Parathyroid adenoma (tissue), 2 donors: ENCODE results near the gene SLITRK2.

Source experiments
- H2AFZ ChIP-seq: fragments of 300-600 bp; sonication (generic); one replicate; pipeline ENCODE4 v1.7.0; 2017; ENCODE audit warnings: antibody characterized with exemption, mild to moderate bottlenecking
- H3K27ac ChIP-seq: fragments of 300-600 bp; sonication (generic); one replicate; pipeline ENCODE4 v1.7.0; 2017
- H3K27me3 ChIP-seq: fragments of 300-600 bp; sonication (generic); one replicate; pipeline ENCODE4 v1.7.0; 2017; ENCODE audit warnings: low read length; ENCODE audit not compliant: control insufficient read depth, insufficient read depth
- H3K36me3 ChIP-seq: fragments of 300-600 bp; sonication (generic); one replicate; pipeline ENCODE4 v1.7.0; 2017; ENCODE audit warnings: low read length; ENCODE audit not compliant: control insufficient read depth, insufficient read depth
- H3K4me1 ChIP-seq: fragments of 300-600 bp; sonication (generic); one replicate; pipeline ENCODE4 v1.7.0; 2017; ENCODE audit warnings: control low read depth
- H3K4me2 ChIP-seq: fragments of 300-600 bp; sonication (generic); one replicate; pipeline ENCODE4 v1.7.0; 2017; ENCODE audit warnings: low read length
- H3K4me3 ChIP-seq: fragments of 300-600 bp; sonication (generic); one replicate; pipeline ENCODE4 v1.7.0; 2017; ENCODE audit warnings: low read depth, low read length
- H3K79me2 ChIP-seq: fragments of 300-600 bp; sonication (generic); one replicate; pipeline ENCODE4 v1.7.0; 2017; ENCODE audit warnings: control low read depth
- H3K9ac ChIP-seq: fragments of 300-600 bp; sonication (generic); one replicate; pipeline ENCODE4 v1.7.0; 2017; ENCODE audit warnings: mild to moderate bottlenecking
- H3K9me3 ChIP-seq: fragments of 300-600 bp; sonication (generic); one replicate; pipeline ENCODE4 v1.7.0; 2017; ENCODE audit warnings: low read length; ENCODE audit not compliant: control insufficient read depth
- TF ChIP-seq, protein P1 (sequence below): fragments of 300-600 bp; sonication (generic); IDR thresholded peaks from one replicate; pipeline ENCODE4 v1.7.0; 2017; ENCODE audit warnings: antibody characterized with exemption, mild to moderate bottlenecking
- donor health status: primary hyperparathyroidism.

The SLITRK2 gene, protein sequence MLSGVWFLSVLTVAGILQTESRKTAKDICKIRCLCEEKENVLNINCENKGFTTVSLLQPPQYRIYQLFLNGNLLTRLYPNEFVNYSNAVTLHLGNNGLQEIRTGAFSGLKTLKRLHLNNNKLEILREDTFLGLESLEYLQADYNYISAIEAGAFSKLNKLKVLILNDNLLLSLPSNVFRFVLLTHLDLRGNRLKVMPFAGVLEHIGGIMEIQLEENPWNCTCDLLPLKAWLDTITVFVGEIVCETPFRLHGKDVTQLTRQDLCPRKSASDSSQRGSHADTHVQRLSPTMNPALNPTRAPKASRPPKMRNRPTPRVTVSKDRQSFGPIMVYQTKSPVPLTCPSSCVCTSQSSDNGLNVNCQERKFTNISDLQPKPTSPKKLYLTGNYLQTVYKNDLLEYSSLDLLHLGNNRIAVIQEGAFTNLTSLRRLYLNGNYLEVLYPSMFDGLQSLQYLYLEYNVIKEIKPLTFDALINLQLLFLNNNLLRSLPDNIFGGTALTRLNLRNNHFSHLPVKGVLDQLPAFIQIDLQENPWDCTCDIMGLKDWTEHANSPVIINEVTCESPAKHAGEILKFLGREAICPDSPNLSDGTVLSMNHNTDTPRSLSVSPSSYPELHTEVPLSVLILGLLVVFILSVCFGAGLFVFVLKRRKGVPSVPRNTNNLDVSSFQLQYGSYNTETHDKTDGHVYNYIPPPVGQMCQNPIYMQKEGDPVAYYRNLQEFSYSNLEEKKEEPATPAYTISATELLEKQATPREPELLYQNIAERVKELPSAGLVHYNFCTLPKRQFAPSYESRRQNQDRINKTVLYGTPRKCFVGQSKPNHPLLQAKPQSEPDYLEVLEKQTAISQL

GRCh38 chrX:145817331-145818185 lies at the start of gene SLITRK2:
Gene SLITRK2, plus strand, starts transcription at chrX:145817829. Its CDS starts 4,597 bp downstream, at chrX:145822426.
- Histone ChIP-seq H3K27ac (no peak within 1 kb of the TSS), H3K9ac (no peak within 1 kb of the TSS)
- TF ChIP-seq, protein P1, sequence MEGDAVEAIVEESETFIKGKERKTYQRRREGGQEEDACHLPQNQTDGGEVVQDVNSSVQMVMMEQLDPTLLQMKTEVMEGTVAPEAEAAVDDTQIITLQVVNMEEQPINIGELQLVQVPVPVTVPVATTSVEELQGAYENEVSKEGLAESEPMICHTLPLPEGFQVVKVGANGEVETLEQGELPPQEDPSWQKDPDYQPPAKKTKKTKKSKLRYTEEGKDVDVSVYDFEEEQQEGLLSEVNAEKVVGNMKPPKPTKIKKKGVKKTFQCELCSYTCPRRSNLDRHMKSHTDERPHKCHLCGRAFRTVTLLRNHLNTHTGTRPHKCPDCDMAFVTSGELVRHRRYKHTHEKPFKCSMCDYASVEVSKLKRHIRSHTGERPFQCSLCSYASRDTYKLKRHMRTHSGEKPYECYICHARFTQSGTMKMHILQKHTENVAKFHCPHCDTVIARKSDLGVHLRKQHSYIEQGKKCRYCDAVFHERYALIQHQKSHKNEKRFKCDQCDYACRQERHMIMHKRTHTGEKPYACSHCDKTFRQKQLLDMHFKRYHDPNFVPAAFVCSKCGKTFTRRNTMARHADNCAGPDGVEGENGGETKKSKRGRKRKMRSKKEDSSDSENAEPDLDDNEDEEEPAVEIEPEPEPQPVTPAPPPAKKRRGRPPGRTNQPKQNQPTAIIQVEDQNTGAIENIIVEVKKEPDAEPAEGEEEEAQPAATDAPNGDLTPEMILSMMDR = no peak

DNA sequence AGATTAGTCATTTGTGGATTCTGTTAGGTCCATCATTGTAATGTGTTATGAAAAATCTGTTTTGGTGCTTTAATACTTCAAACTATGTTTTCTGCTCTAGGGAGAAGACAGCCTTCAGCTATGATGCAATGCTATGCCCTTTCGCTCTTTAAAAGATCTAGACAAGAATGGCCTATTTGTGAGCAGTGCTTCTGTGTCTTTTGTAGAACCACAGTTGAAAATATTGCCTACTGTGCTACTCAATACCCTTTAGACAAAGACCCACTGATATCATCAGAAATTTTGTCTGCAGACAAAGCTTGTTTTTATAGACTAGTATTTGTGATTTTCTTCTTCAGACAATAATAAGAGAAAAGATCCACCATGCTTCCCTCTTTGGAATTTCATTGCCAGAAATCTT lies 44.6 kb upstream of the SLITRK2 start:
- H3K36me3 ChIP-seq = no peaks in the 10 kb centered on the region
- H3K9me3 ChIP-seq = no peaks in the 10 kb centered on the region
- TF ChIP-seq, protein P1 = no peak
- H3K4me1 ChIP-seq = no peaks in the 10 kb centered on the region
- H2AFZ ChIP-seq = no peak overlapping the region
- H3K79me2 ChIP-seq = no peaks in the 10 kb centered on the region
- H3K4me2 ChIP-seq = no peak overlapping the region
- no peak overlapping the region for H3K27ac ChIP-seq
- no peaks in the 10 kb centered on the region for H3K27me3 ChIP-seq
- no peak overlapping the region for H3K9ac ChIP-seq
- no peak overlapping the region for H3K4me3 ChIP-seq

More at GRCh38 chrX:145817331-145818185, at the start of gene SLITRK2:
- Histone ChIP-seq H3K4me2 (peak within 1 kb of the TSS; percentile 44), H2AFZ (no peak within 1 kb of the TSS), H3K4me3 (peak within 1 kb of the TSS; percentile 27), H3K9me3 (no peaks in the 10 kb centered on the region), H3K36me3 (no peaks in the 10 kb centered on the region), H3K4me1 (no peaks in the 10 kb centered on the region), H3K79me2 (no peaks in the 10 kb centered on the region), H3K27me3 (no peaks in the 10 kb centered on the region)

DNA sequence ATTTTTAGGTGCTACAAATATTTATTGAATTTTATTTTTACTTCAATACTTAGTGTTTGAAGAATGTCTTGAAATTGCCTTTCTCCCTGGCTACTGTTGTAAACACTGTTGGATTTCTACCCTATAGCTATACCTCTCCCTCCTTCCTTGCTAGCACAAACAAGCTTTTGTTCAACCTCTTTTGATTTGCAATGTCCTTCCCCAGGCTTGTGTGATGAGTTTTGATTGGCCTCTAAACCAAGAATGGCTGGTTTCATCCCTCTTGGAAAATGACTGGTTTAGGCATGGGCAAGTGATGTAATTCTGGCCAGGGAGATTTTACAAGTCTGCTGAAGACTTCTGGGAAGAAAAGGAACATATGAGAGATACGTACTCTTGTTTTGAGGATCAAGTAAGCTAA lies 25.3 kb upstream of the SLITRK2 start:
- Histone ChIP-seq H3K4me1 (no peaks in the 10 kb centered on the region), H3K27me3 (no peaks in the 10 kb centered on the region), H3K9ac (no peak overlapping the region), H3K36me3 (no peaks in the 10 kb centered on the region), H3K4me2 (no peak overlapping the region), H3K9me3 (no peaks in the 10 kb centered on the region), H3K79me2 (no peaks in the 10 kb centered on the region), H2AFZ (no peak overlapping the region), H3K4me3 (no peak overlapping the region), H3K27ac (no peak overlapping the region)
- TF ChIP-seq, protein P1 = no peak

DNA sequence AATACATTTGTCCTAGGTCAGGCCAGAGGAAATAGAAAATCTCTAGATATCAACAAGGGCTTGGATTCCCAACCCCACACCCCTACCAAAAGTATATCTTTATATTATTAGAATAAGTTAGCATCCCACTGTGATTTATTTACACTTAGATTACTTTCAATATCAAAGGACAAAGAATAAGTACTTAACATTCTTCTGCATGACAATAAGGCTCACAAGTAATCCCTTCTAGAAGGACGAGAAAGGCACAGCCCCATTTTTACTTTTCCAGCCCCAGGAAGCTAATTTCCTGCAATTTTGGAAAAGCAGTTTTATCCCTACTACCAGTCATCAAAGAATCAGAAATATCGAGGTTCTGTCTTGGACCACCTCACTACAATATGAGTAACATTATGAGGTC lies 14.1 kb upstream of the SLITRK2 start:
- Histone ChIP-seq H3K9ac (no peak overlapping the region), H2AFZ (no peak overlapping the region), H3K27ac (no peak overlapping the region), H3K4me2 (no peak overlapping the region), H3K79me2 (no peaks in the 10 kb centered on the region), H3K27me3 (no peaks in the 10 kb centered on the region), H3K4me1 (no peaks in the 10 kb centered on the region), H3K4me3 (no peak overlapping the region), H3K36me3 (no peaks in the 10 kb centered on the region), H3K9me3 (no peaks in the 10 kb centered on the region)
- TF ChIP-seq, protein P1 = no peak
